ENCODE data around the gene ADIPOR2.
A peak's percentile ranks its signal among the peaks of the same experiment; 100 is the strongest.

The ADIPOR2 gene

DNA sequence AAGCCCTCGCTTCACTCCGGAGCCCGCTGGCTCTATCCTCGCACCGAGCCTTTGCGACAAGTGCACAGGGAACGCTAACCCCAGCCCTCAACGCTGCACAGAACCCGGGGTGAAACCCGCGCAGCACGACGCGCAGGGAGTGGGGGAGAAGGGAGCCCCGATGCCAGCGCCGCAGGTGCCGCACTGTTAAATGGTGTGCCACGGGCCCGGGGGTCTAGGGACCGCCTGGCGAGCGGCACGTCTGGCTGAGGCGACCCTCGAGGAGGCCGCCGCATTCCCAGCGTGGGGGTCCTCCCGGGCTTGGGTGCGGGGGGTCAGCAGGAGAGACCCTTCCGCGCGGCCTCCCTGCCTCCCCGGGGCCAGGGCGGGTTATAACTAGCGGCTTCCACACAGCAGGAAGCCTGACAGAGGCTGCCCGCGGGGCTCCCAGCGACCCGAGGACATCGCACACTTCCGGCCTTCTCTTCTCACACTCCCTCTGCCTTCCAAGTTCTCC lies 105.7 kb downstream of the ADIPOR2 start:
- FAIRE-seq (peak; percentile 55), DNase-seq (ENCODE audit: insufficient read length, low spot score) (peak; percentile 52)

DNA sequence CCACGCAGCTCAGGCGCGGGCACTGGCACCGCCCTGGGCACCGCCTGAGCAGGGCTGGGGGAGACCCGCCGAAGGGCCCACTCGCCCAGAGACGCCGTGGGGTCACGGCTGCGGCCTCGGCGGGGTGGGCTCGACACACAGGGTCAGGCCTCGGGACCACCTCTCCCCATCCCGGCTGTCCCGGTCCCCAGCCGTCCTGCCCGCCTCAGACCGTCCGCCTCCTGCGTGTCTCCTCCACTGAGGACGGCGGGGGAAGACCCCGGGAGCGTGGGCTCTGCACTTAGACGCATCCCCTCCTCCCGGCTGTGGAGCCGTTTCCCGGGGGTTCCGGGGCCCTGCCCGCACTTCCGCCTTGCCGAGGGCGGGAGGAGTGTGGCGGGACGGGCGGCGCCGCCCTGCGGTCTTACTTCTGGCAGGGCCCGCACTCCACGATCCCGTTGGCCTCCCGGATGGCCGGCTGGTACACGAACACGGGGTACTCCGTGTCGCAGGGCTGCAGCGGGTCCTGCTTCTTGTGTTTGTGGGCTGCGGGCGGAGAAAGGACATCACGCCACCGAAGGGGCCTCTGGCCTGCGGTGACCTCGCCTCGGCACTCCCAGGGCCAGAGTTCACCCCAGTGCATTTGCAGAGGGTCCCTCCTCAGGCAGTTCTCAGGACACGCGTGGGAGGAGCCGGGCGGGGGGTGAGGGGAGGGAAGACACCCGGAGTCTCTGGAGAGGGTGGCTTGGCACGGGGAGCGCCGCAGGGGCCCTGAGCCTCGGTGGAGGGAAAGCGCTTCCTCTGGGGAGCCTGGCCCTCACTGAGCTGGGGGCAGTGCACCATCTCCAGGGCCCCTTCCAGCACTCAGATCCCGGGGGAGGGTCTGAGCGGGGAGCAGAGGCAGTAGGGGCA lies 106.4 kb downstream of the ADIPOR2 start:
- peak; percentile 21 for FAIRE-seq

DNA sequence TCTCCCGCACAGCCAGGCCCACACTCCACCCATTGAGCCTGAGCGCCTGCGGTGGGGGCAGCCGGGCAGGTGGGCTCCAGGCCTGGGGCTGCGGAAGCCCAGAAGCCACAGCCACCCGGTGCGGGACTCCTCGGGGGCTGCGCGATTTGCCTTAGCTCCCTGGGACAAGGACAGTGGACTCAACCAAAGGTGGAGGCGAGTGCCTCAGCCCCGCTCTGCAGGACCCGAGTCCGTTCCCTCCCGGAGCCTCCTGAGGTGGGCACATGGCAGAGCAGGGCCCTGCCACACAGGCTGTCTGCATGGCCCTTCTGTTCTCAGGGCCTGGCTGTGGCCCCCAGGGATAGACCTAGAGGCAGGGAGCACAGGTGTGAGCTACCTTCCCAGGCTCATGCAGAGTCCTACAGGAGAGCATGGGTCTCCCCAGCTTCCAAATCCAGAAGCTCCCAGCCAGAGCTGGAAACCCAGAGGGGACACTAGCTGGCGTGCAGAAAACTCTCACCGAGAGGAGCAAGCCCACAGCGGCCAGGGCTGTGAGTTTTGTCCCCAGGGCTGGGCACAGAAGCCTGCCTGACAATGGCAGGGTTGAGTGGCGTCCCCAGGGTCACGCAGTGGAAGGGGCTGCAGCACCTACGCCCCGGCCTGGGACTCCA lies 107.2 kb downstream of the ADIPOR2 start:
- FAIRE-seq, result no peak

More for the DNA sequence above, 106.4 kb downstream of the ADIPOR2 start:
- peak; percentile 33 for DNase-seq (ENCODE audit: insufficient read length, low spot score)

DNA sequence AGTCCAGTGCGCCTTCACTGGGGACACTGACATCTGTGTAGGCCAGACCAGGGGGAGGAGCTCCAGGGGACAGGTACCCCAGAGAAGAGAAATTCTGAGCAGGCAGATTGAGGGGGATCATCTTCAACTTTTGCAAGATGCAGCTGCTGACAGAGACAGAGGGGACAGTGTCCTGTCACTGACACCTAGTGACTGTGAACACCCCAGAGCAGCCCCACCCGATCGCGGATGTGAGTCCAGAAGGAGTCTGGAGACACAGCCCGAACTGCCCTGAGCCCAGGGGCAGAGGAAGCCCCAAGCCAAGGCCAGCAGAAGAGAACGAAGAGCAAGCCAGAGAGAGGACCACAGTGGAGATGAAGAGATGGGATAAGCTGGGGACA lies 107.8 kb downstream of the ADIPOR2 start:
- DNase-seq (ENCODE audit: insufficient read length, low spot score) (no peak), FAIRE-seq (no peak)

More for the DNA sequence above, 107.2 kb downstream of the ADIPOR2 start:
- no peak for DNase-seq (ENCODE audit: insufficient read length, low spot score)

DNA sequence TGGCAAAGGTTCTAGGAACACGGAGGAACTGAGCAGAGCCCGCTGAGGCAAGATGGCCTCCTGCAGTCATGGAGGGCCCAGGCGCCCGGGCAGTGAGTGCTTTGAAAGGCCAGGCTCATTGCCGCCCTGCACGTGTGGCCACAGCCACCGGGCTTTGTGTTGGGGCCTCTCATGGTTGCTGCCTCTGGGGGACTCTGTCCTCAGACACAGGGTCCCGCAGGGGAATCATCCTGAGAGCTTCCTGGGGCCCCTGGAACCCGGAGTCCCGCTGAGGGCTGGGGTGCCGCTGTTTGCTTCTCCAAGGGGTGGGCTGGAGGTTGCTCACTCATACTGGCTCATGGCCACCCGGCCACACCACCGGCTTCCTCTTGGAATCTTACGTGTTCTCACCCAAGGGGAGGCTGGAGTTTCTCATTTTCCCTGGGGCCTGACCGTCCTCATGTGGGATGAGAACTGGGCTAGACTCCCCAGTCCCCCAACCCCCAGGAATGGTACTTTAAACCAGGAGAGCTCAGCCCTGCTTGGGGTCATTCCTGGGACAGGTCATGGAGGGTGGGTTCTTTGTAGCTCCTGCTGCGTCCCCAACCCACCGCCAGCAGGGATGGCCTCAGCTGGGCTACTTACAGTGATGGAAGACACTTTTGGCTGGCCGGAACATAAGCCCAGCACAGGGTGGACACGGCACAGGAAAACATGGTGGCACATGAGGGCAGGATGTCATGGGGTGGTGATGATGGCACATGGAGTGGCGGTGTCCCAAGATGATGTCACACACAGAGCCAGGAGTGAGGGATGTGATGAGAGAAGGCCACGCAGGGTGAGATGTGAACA lies 108.4 kb downstream of the ADIPOR2 start:
- DNase-seq (ENCODE audit: insufficient read length, low spot score), result no peak
- FAIRE-seq, result no peak

DNA sequence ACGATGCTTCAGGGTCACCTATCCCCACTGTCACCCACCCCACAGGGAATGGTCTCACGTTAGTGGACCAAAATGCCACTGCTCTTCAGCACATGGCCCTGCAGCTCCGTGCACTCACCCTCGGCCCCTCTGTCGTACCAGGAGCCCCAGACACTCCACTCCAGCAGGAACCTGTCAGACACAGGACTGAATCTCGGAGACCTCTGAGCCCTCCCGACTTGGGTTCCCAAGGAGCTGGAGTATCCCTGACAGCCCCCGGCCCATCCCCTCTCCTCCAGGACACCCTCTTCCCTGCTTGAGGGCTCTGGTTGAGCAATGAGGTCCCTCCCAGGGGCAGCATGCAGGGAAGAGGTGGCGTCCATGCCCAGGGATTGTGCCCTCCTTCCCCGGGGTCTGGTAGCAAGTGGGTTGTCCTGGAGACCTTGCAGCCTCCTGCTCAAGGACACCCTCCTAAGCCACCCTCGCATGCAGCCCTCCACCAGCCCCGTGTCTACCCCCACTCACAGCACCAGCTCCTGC lies 109.1 kb downstream of the ADIPOR2 start:
- FAIRE-seq (no peak), DNase-seq (ENCODE audit: insufficient read length, low spot score) (no peak)

DNA sequence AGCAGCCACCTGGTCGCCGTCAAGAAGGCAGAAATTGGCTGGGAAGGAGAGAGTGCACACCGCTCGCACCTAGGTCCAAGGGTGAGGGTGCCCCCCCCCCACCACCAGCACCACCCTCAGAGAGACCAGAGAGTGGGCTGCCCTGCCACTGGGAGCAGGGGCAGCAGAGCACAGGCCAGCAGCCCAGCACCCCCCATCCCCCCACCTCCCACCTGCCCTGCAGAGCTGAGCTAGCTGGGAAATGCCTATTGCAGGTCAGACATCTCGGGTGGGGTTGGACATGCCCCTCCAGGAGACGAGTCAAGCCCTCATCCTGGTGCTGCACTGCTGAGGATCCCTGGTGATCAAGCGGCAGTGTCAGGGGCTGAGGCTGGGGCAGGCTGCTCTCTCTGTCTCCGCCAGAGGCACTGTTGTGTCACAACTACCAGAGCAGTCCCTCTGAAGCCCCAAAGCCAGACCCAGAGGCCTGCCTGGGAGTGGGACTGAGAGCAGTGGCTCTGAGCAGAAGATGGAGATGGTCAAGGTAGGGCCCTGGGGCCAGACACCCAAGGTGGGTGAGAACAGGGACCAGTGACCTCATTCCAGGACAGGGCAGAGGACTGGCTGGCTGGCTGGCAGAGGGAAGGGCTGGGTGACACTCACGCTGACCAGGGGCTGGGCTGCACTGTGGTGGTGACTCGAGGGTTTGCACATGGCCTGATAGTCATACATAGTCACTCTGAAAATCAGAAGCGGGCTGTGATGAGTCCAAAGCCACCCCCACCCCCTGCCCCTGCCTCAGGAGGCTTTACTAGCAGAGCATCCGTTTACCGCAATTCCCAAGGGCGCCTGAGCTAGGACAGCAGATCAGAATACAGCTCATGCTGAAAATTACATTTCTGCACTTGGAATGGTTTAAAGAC lies 109.8 kb downstream of the ADIPOR2 start:
- DNase-seq (ENCODE audit: insufficient read length, low spot score), result no peak
- no peak for FAIRE-seq

DNA sequence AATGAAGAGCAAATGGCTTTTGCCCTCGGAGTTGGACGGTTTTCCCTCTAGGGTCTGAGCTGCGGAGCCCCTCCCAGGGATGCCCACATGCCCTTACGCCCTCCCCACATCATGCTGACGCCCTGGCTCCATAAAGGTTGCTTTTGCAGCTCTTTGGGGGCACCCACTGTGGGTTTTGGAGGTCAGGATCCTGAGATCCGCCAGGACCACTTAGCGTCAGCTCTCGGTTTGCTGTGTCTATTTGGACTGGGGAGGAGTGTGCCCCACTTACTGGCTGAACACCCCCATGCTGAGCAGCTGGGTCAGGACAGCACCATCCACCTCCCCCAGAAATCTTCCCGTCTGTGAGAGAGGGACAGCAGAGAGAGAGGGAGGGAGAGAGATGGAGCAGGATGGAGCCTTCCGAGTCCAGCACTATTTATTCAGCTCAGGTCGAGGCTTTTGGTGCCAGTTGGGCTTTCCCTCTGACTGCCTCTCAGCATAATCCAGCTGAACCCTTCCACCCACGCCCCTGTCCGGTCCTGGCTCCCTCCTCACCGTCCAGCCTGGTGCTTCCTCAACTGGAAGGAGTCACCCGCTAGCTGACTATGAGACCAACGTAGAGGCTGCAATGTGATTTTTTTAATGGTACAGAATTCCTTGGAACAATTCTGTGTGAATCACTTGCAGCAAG lies 110.6 kb downstream of the ADIPOR2 start:
- DNase-seq (ENCODE audit: insufficient read length, low spot score), result no peak
- no peak for FAIRE-seq

DNA sequence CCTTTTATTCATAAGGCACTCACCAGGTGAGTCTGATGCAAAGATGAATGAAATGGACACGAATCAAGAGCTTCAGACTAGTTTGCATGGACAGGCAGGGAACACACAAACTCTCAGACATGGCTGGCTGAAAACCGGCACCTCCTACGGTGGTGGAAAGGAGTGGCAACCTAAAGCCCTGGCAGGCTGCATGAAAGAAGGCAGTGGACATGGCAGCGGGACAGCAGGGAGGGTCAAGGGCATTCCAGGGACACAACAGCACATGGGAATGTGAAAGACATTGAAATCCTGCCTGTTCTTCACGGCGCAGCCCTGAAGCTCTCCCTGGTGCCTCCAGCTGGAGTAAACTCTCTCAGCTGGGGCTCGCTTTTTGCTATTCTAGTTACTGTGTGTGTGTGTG lies 112.9 kb downstream of the ADIPOR2 start:
- DNase-seq (ENCODE audit: insufficient read length, low spot score) (no peak), FAIRE-seq (no peak)

DNA sequence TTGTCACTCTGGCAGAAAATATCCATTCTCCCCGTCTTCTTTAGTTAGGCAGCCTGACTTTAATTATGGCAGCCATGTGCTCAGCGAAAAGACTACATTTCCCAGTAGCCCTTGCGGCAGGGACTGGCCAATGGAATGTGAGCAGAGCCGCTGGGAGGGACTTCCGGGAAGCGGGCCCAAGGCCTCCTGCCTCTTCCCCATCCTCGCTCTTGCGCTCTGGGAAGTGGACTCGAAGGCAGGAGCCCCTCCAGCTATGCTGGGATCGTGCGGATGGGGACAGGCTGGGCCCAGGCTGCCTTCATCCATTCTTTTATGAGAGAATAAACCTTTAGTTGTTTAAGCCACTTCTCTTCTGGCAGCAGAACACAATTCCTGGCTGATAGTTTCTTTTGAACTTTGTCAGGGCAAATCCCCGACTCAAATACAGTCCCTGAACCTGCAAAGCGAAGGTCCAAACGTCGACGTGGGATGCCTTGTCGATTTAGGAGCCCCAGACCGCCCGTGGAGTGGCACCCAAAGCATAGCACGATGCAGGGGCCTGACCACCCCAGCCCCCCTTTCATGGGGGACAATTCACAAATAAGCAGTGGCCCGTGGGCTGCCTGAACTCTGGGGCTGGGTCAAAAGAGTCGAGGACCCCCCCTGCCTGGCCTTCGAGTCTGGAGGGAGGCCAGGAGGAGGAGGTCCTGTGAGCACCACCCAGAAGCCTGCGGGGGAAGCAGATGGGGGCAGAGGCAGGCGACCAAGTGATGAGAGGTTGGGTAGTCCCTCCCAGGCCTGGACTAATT lies 113.9 kb downstream of the ADIPOR2 start:
- DNase-seq (ENCODE audit: insufficient read length, low spot score) (peak; percentile 96), FAIRE-seq (peak; percentile 95)

DNA sequence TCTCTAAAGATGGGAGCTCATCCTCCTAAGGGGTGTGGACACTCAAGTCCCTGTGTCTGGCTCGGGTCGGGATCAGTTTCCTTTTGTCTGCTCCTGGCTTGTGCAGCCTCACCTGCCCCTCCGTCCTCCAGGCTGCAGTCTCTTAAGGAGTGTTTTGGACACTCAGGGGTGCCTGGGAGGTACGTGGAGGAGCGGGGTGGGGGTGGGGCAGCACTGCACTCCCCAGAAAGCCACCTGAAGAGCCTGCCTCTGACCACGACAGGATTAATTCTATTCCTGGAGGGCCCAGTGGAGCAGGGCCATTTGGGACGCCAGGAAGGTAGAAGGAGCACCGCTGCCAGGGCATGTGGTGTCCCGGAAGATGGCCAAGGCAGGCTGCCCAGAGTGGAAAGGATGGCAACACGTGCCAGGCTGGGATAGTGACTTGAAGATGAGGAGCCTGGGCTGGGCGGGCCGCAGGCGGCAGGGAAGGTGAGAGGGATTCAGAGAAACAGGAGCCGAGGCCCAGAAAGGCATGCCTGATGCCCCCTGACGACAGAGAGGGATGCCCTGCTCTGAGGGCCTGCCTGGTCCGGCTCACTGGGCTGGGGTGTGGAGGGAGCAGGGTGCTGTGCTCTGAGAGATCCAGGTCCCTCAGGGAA lies 114.7 kb downstream of the ADIPOR2 start:
- FAIRE-seq (no peak), DNase-seq (ENCODE audit: insufficient read length, low spot score) (no peak)

DNA sequence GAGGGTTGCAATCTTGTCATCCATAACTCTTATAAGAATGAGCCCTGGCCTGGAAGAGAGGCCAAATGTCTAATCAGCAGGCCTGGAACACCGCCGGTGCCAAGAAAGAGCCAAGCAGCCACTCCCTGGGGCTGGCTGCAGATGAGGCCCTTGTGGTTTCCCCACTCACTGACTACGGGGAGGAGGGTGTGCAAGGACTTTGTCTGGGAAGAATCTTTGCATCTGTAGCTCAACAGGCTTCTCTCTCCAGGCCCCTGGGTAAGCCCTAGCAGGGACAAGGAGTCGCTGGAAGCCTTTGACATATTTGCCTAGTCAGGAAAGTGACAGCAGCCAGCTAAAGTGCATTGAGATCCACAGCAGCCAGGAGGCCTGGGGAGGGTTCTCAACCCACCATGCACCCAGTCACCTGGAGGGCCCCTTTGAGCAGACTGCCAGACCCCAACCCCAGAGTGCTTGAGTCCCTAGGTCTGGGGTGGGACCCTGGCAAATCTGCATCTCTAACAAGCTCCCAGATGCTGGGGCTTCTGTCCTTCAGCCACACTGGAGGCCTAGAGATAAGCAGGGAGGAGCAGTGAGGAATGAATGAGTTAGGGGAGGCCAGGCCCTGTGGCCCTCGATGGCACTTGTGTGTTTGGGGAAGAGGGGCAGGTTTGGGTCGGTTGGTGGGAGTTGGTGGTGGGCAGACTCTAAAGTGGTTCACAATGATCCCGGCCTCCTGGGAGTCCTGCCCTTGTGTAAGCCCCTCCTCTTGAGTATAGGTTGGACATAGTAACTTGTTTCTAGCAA lies 115.6 kb downstream of the ADIPOR2 start:
- DNase-seq (ENCODE audit: insufficient read length, low spot score), result no peak
- no peak for FAIRE-seq

DNA sequence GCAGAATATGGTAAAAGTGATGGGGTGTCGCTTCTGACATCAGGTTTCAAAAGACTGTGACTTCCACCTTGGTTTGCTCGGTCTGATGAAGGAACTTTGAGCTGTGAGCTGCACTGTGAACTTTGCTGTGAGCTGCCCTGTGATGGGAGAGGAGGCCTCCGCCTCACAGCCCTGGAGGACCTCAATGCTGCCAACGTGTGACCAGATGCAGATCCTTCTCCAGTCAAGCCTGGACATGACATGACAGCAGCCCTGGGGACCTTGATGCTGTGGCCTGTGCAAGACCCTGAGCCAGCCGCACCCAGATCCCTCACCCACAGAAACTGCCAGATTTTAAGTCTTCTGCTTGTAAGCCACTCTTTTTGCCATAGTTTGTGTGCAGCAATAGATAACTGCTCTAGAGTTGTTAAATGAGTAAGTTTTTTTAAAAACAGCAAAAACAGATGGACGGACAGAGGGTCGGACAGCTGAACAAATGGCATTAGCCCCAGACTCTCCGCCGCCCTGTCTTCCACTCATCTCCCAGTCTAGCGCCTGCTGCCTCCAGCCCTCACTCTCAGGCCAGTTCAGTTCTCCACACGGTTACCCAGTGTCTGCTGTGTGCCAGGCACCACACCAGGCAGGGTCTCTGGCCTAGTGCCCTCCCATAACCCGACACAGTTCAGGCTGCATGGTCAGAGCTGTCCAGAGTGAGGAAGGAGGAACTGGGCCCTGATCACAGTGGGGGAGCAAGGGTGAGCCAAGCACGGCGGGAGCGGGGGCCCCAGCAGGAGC lies 116.4 kb downstream of the ADIPOR2 start:
- FAIRE-seq, result no peak
- no peak for DNase-seq (ENCODE audit: insufficient read length, low spot score)

DNA sequence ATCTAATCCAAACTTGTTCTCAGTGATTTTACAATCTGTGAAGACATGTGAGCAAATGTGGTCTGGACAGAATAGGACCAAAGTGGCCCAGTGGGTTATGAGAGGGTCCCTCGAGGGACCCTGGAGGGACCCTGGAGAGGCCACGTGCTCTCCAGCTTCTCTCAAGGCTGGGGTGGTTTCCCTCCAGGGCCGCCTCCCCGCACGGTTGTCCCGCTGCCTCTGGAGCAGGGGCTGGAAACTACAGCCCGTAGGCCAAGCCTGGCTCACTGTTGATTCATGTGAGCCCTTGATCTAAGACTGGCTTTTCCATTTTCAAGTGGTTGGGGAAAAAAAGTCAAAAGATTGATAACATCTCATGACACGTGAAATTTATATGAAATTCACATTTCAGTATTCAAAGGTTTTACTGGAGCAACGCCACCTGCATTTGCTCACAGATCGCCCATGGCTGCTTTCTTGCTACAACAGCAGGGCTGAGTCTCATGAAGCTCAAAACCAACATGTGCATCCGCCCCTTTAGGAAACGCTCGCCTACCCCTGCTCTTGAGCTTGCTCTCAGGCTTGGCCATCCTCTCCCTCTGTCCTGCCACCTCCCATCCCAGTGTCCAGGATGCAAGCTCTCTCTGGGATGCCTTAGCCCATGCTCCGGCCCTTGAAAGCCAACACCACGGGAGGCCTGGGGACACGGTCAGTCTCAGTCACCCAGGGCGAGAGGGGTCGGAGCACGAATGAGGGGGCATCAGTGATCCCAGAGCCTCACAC lies 117.3 kb downstream of the ADIPOR2 start:
- FAIRE-seq (no peak), DNase-seq (ENCODE audit: insufficient read length, low spot score) (no peak)

DNA sequence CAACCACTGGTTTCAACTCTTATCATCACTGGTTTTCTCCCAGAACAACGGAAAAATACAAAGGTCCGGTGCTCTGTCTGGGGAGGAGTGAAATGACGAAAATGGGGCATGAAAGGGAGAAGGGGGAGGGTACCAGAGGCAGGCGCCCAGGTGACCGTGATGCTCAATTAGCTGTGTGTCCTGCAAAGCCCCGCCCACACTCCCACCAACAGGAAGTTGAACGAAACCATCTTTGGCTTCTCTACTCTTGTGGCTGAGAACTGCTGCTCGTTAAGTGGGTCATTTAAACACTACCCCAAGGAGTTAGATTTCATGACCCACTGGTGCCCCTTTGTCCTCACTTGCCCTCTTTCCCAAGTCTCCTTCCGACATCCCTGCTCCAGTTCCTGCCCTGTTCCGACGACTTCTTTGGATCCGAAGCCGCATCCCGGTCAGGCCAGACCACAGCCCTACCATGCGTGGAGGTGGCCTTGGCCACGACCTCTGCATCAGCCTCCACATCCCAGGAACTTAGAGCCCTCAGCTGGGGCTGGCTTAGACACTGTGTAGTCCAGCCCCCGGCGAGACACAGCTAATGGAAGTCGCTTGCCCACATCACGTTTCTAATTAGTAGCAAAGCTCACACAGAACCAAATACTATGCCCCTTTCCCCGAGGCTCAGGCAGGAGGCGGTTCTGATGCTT lies 118.1 kb downstream of the ADIPOR2 start:
- FAIRE-seq (no peak), DNase-seq (ENCODE audit: insufficient read length, low spot score) (no peak)

All from GM19239 (cell line).